ENCODE data around the gene FOXK1. TPM values are rescaled to one million over a fixed set of nuclear protein-coding genes. Genes with fewer than 3 reads are reported as not detected.
A peak's percentile ranks its signal among the peaks of the same experiment; 100 is the strongest.

Gene FOXK1
- polyA plus RNA-seq, 1 experiment, result 3.4 TPM

DNA sequence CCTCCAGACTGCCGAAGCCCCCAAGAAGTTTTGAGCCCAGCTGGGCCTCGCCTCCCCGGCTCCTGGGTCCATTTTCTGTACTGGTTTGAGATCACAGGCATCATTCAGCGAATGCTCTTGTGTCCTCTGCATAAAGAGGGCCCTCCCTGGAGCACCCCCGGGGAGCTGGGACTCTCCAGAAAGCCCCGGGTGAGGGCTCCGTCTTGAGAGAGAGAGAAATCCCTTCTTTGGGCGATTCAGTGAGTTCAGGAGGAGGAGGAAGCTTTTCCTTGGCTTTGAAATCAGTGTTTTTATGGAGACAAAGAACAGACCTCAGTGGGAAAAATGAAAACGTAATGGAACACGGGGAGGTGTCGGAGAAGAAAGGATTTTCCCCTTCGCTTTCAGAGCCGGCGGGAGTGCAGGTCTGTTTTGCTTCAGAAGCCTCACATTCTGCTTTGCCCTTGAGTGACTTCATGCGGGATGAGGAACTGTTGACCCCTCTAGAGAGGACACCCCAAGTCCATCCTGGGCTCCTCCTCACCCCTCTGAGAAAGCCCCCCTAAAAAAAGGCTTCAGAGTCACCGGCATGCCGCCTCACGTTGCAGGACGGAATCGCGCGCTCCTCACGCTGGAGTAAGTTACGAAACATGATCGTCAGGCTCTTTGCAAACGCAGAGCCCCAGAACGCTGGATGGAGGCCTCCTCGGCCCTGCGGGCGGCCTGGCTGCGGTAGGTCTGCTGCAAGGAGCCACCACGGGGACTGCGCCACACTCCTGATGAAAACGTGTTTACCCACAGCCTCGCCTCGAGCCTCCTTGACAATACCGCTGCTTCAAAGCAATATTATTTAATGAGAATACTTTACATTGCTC, 84.8 kb downstream of the FOXK1 start:
- H3K27me3 ChIP-seq (ENCODE audit: control insufficient read depth, insufficient read depth, low read length), result no peaks in the 10 kb centered on the region
- no peak for DNase-seq (ENCODE audit: low read depth, low spot score)
- POLR2A ChIA-PET, result interaction anchor here (1.8 kb wide), 1 partner anchor 9 kb away, joined by 4 read pairs; the partner anchor contains the start of gene AP5Z1
- CTCF ChIA-PET, result interaction anchor here (0.6 to 1.4 kb wide), 4 partner anchors 8 to 1920 kb away, joined by 3 to 4 read pairs (median 3); partner anchors contain the start of gene AP5Z1
- H3K27ac ChIP-seq (ENCODE audit: low read depth, low read length), result no peak overlapping the region
- no peaks in the 10 kb centered on the region; the same call in 1 of the 2 replicates for H3K9me3 ChIP-seq (ENCODE audit: control insufficient read depth, insufficient read depth, low read length)
- TF ChIP-seq, protein P1, sequence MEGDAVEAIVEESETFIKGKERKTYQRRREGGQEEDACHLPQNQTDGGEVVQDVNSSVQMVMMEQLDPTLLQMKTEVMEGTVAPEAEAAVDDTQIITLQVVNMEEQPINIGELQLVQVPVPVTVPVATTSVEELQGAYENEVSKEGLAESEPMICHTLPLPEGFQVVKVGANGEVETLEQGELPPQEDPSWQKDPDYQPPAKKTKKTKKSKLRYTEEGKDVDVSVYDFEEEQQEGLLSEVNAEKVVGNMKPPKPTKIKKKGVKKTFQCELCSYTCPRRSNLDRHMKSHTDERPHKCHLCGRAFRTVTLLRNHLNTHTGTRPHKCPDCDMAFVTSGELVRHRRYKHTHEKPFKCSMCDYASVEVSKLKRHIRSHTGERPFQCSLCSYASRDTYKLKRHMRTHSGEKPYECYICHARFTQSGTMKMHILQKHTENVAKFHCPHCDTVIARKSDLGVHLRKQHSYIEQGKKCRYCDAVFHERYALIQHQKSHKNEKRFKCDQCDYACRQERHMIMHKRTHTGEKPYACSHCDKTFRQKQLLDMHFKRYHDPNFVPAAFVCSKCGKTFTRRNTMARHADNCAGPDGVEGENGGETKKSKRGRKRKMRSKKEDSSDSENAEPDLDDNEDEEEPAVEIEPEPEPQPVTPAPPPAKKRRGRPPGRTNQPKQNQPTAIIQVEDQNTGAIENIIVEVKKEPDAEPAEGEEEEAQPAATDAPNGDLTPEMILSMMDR (IDR thresholded peaks at IDR 0.05; ENCODE audit: low read depth, low read length), result no peak
- H3K4me3 ChIP-seq (ENCODE audit: low read depth, low read length), result no peak overlapping the region

DNA sequence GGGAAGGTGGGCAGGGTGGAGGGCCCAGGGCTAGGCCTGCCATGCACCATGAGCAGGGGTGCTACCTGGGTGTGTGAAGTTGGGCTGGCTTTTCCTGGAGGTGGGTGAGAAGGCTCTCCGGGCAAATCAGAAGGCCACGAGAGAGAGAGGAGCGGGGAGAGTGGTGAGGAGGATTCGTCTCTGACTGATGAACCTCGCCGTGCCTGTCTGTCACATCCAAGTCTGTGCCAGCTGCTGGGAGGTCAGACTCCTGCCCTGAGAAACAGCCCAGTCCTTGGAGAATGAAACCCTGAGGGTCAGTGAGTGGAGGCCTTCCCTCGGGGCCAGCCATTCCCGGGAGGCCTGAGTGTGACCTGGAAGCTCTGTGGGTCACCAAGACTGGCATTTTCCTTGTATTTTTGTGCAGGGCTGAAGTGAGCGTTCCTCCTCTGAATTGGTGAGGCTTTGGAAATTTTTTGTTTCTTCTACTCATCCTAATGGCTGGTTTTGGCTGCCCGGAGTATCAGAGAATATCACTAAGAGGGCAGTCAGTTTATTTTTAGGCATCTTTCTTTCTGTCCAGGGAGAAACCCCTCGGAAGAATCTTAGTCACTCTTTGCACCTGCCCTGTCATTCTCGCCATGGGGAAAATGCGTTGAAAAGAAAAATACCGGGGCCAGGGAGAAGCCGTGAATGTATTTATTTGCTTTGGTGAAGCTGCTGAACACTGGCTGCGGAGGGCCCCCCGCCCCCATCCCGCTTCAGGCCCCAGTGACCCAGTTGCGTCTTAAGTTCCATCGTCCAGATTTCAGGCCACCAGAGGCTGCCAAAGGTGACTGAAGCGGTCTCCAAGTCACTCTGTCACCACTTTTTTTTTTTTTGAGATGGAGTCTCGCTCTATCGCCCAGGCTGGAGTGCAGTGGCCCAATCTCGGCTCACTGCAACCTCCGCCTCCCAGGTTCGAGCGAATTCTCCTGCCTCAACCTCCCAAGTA, 86.8 kb downstream of the FOXK1 start:
- H3K27ac ChIP-seq (ENCODE audit: low read depth, low read length), result peak overlapping the region; percentile 39
- ChIA-PET POLR2A (no interaction called here), CTCF (interaction anchor here (0.6 to 1.2 kb wide), 2 partner anchors 13 to 17 kb away, joined by 3 to 5 read pairs; no protein-coding TSS in a partner anchor)
- H3K9me3 ChIP-seq (ENCODE audit: control insufficient read depth, insufficient read depth, low read length), result no peaks in the 10 kb centered on the region; the same call in 1 of the 2 replicates
- no peak overlapping the region for H3K4me3 ChIP-seq (ENCODE audit: low read depth, low read length)
- TF ChIP-seq, protein P1 (IDR thresholded peaks at IDR 0.05; ENCODE audit: low read depth, low read length), result no peak
- H3K27me3 ChIP-seq (ENCODE audit: control insufficient read depth, insufficient read depth, low read length), result no peaks in the 10 kb centered on the region
- no peak for DNase-seq (ENCODE audit: low read depth, low spot score)

DNA sequence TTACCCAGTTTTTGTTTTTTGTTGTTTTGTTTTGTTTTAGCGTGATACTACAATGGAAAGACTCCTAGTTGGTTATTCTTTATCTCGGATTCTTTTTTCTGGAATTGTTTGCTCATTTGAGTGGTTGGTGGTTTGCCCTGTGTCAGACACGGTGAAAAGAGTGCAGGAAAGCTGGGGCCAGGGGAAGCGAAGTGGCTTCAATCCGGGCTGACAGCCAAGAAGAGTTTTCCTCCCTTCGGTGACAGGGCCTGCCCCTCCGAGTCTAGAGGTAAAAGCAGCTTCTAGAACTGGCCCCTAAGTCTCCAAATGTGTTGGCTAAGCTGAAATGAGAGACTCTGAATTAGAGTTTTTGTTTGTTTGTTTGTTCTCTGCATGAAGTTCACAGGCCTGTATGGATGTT, 87.7 kb downstream of the FOXK1 start:
- POLR2A ChIA-PET, result no interaction called here
- CTCF ChIA-PET, result no interaction called here
- no peak for DNase-seq (ENCODE audit: low read depth, low spot score)
- Histone ChIP-seq H3K9me3 (ENCODE audit: control insufficient read depth, insufficient read depth, low read length) (no peaks in the 10 kb centered on the region; the same call in 1 of the 2 replicates), H3K4me3 (ENCODE audit: low read depth, low read length) (no peak overlapping the region), H3K27me3 (ENCODE audit: control insufficient read depth, insufficient read depth, low read length) (no peaks in the 10 kb centered on the region), H3K27ac (ENCODE audit: low read depth, low read length) (no peak overlapping the region)
- TF ChIP-seq, protein P1 (IDR thresholded peaks at IDR 0.05; ENCODE audit: low read depth, low read length), result no peak

DNA sequence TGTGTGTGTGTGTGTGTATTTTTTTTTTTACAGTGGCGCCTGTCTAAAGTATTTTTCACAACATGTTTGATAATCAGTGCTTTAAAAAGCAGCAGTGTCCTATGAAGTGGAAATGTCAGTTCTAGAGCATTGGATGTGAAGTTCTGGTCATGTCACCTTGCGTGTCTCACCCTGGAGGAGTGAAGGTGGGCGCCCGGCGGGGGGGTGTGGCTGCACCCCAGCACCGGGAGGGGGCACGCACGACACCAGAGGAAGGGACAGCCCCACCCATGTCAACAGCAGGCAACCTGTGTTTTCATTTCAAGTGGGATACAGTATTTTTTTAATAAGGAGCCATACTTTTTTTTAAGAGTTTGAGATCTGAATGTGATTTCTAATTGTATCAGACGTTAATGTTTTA, 88.8 kb downstream of the FOXK1 start:
- CTCF ChIA-PET, result no interaction called here
- DNase-seq (ENCODE audit: low read depth, low spot score), result no peak
- Histone ChIP-seq H3K4me3 (ENCODE audit: low read depth, low read length) (no peak overlapping the region), H3K27ac (ENCODE audit: low read depth, low read length) (no peak overlapping the region), H3K27me3 (ENCODE audit: control insufficient read depth, insufficient read depth, low read length) (no peaks in the 10 kb centered on the region), H3K9me3 (ENCODE audit: control insufficient read depth, insufficient read depth, low read length) (no peaks in the 10 kb centered on the region; the same call in 1 of the 2 replicates)
- POLR2A ChIA-PET, result no interaction called here
- TF ChIP-seq, protein P1 (IDR thresholded peaks at IDR 0.05; ENCODE audit: low read depth, low read length), result no peak
